Upper lobe of left lung (tissue), 6 donors: ENCODE results near the gene BBS9. TPM values are rescaled to one million over a fixed set of nuclear protein-coding genes. Genes with fewer than 3 reads are reported as not detected.

Experiments used
- ATAC-seq, 2 donors: fragments of 200-7000 bp; cut with Tn5 transposase; one replicate each; pipeline ENCODE4 v1.9.1; 2022; ENCODE audit warnings: mild to moderate bottlenecking in 2 of 2, moderate library complexity in 2 of 2; ENCODE audit not compliant: low FRiP score in 2 of 2
- DNase-seq, 2 donors: peaks; one replicate each; pipeline ENCODE4 v3.0.0-alpha.2; 2019 to 2020
- H3K27ac ChIP-seq, 4 donors: fragments of 200-600 bp; sonication (generic); one replicate each; pipeline ENCODE4 v1.5.1; 2016 to 2019
- H3K27me3 ChIP-seq, 4 donors: fragments of 200-600 bp; sonication (generic); one replicate each; pipeline ENCODE4 v1.5.1; 2017 to 2019
- H3K36me3 ChIP-seq, 4 donors: fragments of 200-600 bp; sonication (generic); one replicate each; pipeline ENCODE4 v1.5.1; 2016 to 2019
- H3K4me1 ChIP-seq, 4 donors: fragments of 200-600 bp; sonication (generic); one replicate each; pipeline ENCODE4 v1.5.1; 2018 to 2019
- H3K4me3 ChIP-seq, 4 donors: fragments of 200-600 bp; sonication (generic); one replicate each; pipeline ENCODE4 v1.5.1; 2017 to 2019; ENCODE audit warnings: mild to moderate bottlenecking in 2 of 4, moderate library complexity in 1 of 4
- H3K9me3 ChIP-seq, 4 donors: fragments of 200-600 bp; sonication (generic); one replicate each; pipeline ENCODE4 v1.5.1; 2018 to 2019
- CTCF ChIP-seq, 6 experiments: fragments of 450-650 bp in 4 of 6; fragments of 200-600 bp in 2 of 6; sonication (generic) in 2 of 6; IDR thresholded peaks; one replicate each; pipeline ENCODE4 v1.5.1; 2016 to 2019; ENCODE audit warnings: antibody characterized with exemption in 6 of 6
- EP300 ChIP-seq, 4 donors: sonication (generic); formaldehyde crosslinking; IDR thresholded peaks; one replicate each; pipeline ENCODE4 v1.5.1; 2017; ENCODE audit warnings: antibody characterized with exemption in 4 of 4, control low read depth in 2 of 4
- POLR2A ChIP-seq, 4 donors: fragments of 450-650 bp; IDR thresholded peaks; one replicate each; pipeline ENCODE4 v1.5.1; 2016 to 2017; ENCODE audit warnings: antibody characterized with exemption in 4 of 4, mild to moderate bottlenecking in 2 of 4
- POLR2AphosphoS5 ChIP-seq, 2 donors: sonication (generic); formaldehyde crosslinking; IDR thresholded peaks; one replicate each; pipeline ENCODE4 v1.5.1; 2017; ENCODE audit warnings: antibody characterized with exemption in 2 of 2
- WGBS, 2 donors: methylation state at CpG; one replicate each; pipeline ENCODE4 v1.1.5; 2017 to 2018; 5-methylcytosine and 5-hydroxymethylcytosine counted together
- total RNA-seq, 6 donors: library from RNA; depleted of rRNA in 4 of 6; stranded (reverse); fragments of >200 nt in 4 of 6; gene quantifications; one replicate each; pipeline versions ENCODE4 v1.1.0 to v1.2.1, GENCODE V29; 2016 to 2021
- donor health status: DM: no; HTN: no; CAD: no; lungs with moderate emphysema.
- donor health status: DM: no; HTN: yes; CAD: no; lungs with severe emphysema.

BBS9 gene
- total RNA-seq, 6 donors from 2014 or later = 14.5 to 72.3 (median 20.6) TPM

- Histone ChIP-seq H3K4me1 (no peaks in the 10 kb centered on the region), H3K4me3 (no peak overlapping the region), H3K27me3 (no peaks in the 10 kb centered on the region), H3K27ac (no peak overlapping the region), H3K9me3 (no peaks in the 10 kb centered on the region), H3K36me3 (peaks cover 0 to 2% (median 0%) of the 10 kb centered on the region in 4 donors)
- TF ChIP-seq EP300 (IDR thresholded peaks at IDR 0.05) (no peak), POLR2A (IDR thresholded peaks at IDR 0.05) (no peak), CTCF (IDR thresholded peaks at IDR 0.05) (no peak), POLR2AphosphoS5 (IDR thresholded peaks at IDR 0.05) (no peak)
- DNase-seq (no peak), ATAC-seq (no peak)
- 82 to 90% methylated on average over 5 of the region's 5 CpGs for WGBS, 2 donors
These were observed 374.4 kb downstream of the BBS9 start for GRCh38 chr7:33503736-33504135.

DNA sequence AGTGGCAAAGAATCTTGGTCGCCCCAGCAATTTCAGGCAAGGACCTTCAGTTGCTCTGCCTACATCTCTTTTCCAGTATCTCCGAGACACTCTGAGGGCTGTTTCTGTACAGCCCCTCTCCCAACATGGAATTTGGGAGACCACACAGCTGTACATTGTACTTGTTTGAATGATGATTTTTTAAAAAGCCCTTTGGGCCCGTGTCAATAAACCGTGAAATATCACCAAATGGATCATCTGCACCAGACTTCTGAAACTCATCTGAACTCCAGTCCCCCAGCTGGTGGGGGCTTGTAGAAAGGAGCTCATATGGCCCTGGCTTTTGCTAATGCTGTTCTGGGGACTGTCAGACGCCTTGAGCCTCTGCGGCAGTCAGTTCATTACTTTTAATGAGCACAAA lies 374.9 kb downstream of the BBS9 start:
- no peaks in the 10 kb centered on the region for H3K4me1 ChIP-seq
- H3K36me3 ChIP-seq = peaks cover 0 to 2% (median 0%) of the 10 kb centered on the region in 4 donors
- no peak overlapping the region for H3K27ac ChIP-seq
- H3K27me3 ChIP-seq = no peaks in the 10 kb centered on the region
- no peaks in the 10 kb centered on the region for H3K9me3 ChIP-seq
- DNase-seq (no peak), ATAC-seq (no peak)
- TF ChIP-seq CTCF (IDR thresholded peaks at IDR 0.05) = no peak
- TF ChIP-seq POLR2AphosphoS5 (IDR thresholded peaks at IDR 0.05) = no peak
- TF ChIP-seq POLR2A (IDR thresholded peaks at IDR 0.05) = no peak
- no peak for TF ChIP-seq EP300 (IDR thresholded peaks at IDR 0.05)
- WGBS, 2 donors = 92 to 95% methylated on average over 6 of the region's 6 CpGs
- no peak overlapping the region for H3K4me3 ChIP-seq

DNA sequence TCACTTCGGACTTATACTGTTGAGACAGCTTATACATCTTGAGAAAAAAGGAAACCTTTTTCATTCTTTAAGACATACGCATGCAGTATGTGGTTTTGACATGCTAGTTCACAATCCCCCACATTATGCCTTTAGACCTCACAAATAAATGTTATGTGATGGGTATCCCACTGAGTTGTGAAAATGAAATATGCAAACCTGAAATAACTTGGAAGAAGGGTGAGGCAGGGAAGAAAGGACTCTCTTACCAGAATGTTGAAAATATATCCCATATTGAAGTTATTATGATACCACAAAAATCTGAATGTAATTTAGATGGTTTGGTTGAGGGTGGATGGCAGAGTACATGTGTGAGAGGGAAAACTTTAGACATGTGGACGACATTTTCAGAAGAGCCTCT lies 379.8 kb downstream of the BBS9 start:
- TF ChIP-seq POLR2A (IDR thresholded peaks at IDR 0.05) (no peak), POLR2AphosphoS5 (IDR thresholded peaks at IDR 0.05) (no peak), EP300 (IDR thresholded peaks at IDR 0.05) (no peak), CTCF (IDR thresholded peaks at IDR 0.05) (no peak)
- Histone ChIP-seq H3K9me3 (no peaks in the 10 kb centered on the region), H3K36me3 (peaks cover 0 to 2% (median 0%) of the 10 kb centered on the region in 4 donors), H3K27ac (no peak overlapping the region), H3K27me3 (no peaks in the 10 kb centered on the region), H3K4me3 (no peak overlapping the region), H3K4me1 (no peaks in the 10 kb centered on the region)
- 92 to 95% methylated on average over 3 of the region's 3 CpGs for WGBS, 2 donors
- no peak for DNase-seq
- no peak for ATAC-seq

GRCh38 chr7:33511778-33512177 lies 382.4 kb downstream of the BBS9 start:
- DNase-seq (no peak), ATAC-seq (no peak)
- Histone ChIP-seq H3K36me3 (peaks cover 0 to 2% (median 0%) of the 10 kb centered on the region in 4 donors), H3K9me3 (no peaks in the 10 kb centered on the region), H3K27ac (no peak overlapping the region), H3K4me3 (no peak overlapping the region), H3K27me3 (no peaks in the 10 kb centered on the region), H3K4me1 (no peaks in the 10 kb centered on the region)
- TF ChIP-seq POLR2A (IDR thresholded peaks at IDR 0.05) (no peak), EP300 (IDR thresholded peaks at IDR 0.05) (no peak), CTCF (IDR thresholded peaks at IDR 0.05) (no peak), POLR2AphosphoS5 (IDR thresholded peaks at IDR 0.05) (no peak)
- 56 to 79% methylated on average over 3 of the region's 3 CpGs for WGBS, 2 donors

- Histone ChIP-seq H3K4me1 (no peaks in the 10 kb centered on the region), H3K4me3 (no peak overlapping the region), H3K27me3 (no peaks in the 10 kb centered on the region), H3K27ac (no peak overlapping the region), H3K36me3 (no peaks in the 10 kb centered on the region), H3K9me3 (no peaks in the 10 kb centered on the region)
- DNase-seq = no peak
- no peak for ATAC-seq
- TF ChIP-seq POLR2AphosphoS5 (IDR thresholded peaks at IDR 0.05) (no peak), EP300 (IDR thresholded peaks at IDR 0.05) (no peak), CTCF (IDR thresholded peaks at IDR 0.05) (no peak), POLR2A (IDR thresholded peaks at IDR 0.05) (no peak)
- WGBS, 2 donors = 46 to 50% methylated on average over 1 of the region's 1 CpG
These were observed 387.2 kb downstream of the BBS9 start for GRCh38 chr7:33516568-33516967.
